Measurements from ENCODE around the gene PSG6. TPM values are rescaled to one million over a fixed set of nuclear protein-coding genes. Genes with fewer than 3 reads are reported as not detected.
"Not testable (repeated sequence)": the region's sequence is repeated elsewhere in the genome, so short reads cannot be mapped to it uniquely, and the experiment has no call there.

Gene PSG6
- total and polyA plus RNA-seq, 2 of the 4 experiments (the other 2 are of a cell fraction), result 0.18 TPM; not detected in 1

DNA sequence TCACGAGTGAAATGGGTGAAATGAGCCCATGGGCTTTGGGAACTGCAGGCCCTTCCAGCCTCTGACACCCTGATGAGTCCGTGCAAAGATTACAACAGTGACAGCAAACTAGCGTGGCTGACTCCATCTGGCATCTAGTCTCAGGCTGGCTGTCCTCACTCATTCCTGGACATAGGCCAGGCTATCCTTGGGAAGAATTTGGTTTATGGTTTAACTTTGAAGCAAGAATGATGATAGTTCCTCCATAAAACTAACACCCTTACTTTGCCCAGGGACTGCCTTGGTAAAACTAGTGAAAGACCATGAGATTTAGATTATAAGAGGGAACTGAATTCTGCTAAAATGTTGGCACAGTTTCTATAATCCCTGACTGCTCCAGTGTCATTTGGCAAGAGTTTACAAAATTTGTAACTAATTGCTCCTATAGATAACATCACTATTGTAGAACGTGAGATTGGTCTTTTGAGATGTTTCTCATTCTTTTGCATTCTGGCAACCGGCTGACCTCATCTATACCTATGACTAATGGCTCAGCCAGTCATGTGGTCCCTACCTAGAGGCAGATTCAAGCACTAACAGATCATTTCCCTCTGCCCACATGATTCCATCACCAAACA, 14.9 kb upstream of the PSG6 start:
- H2AFZ ChIP-seq (replicated peaks; ENCODE audit: low read length, poor library complexity); dilution Hi-C loops (cut with HindIII; ENCODE audit: low sequenced_read_pairs, unreplicated experiment); H3K4me3 ChIP-seq (ENCODE audit: insufficient read depth, low read depth, low read length); H2AK9ac ChIP-seq (replicated peaks; ENCODE audit: low read depth, low read length, poor library complexity); H3K27me3 ChIP-seq (ENCODE audit: control insufficient read depth, insufficient read depth, low read length); H4K20me1 ChIP-seq (ENCODE audit: insufficient read depth, low read length); H3K36me3 ChIP-seq (ENCODE audit: control insufficient read depth, insufficient read depth, low read length); BruUV-seq (replicated peaks); H3K9me3 ChIP-seq (ENCODE audit: control insufficient read depth, insufficient read depth, low read length); POLR2A ChIA-PET (ENCODE audit: unreplicated experiment); H3K79me1 ChIP-seq (ENCODE audit: low read depth in 1 of 2, low read length in 2 of 2): not testable (repeated sequence)
- H3K9me1 ChIP-seq (ENCODE audit: insufficient read depth, low read length), result peaks cover 19% of the 10 kb centered on the region
- in situ Hi-C loops (cut with MboI; ENCODE audit: low sequenced_read_pairs), result loop anchor here (10.0 kb wide), 1 partner anchor 142 kb away; no protein-coding TSS in a partner anchor
- H3K9ac ChIP-seq (ENCODE audit: low read depth, low read length), result peak overlapping the region; percentile 13; the same call in 1 of the 2 replicates
- DNase-seq, result peak; percentile 95
- peak overlapping the region; percentile 98 for H2BK120ac ChIP-seq (ENCODE audit: low read depth, low read length)
- ATAC-seq (ENCODE audit: low read depth), result peak; percentile 73
- H2BK15ac ChIP-seq (ENCODE audit: low read depth, low read length), result peak overlapping the region; percentile 51; the same call in 2 of the 3 replicates
- peaks cover 18% of the 10 kb centered on the region for H3K4me1 ChIP-seq (ENCODE audit: control insufficient read depth, insufficient read depth, low read length)
- peak overlapping the region; percentile 94 for H4K91ac ChIP-seq (ENCODE audit: insufficient read depth, low read depth, low read length)
- peak overlapping the region; percentile 0; the same call in 1 of the 2 replicates for H3K4me2 ChIP-seq (ENCODE audit: low read depth, low read length)
- H3K23ac ChIP-seq (ENCODE audit: low read depth, low read length), result peak overlapping the region; percentile 96
- TF ChIP-seq USF2 (IDR thresholded peaks at IDR 0.05; ENCODE audit: low read depth, low read length) (peak; percentile 77; the same call in 1 of the 2 replicates), BHLHE40 (IDR thresholded peaks at IDR 0.05; ENCODE audit: low read depth, low read length) (peak; percentile 78), CEBPB (IDR thresholded peaks at IDR 0.05; ENCODE audit: low read depth, low read length) (peak; percentile 75), FOS (IDR thresholded peaks at IDR 0.05; ENCODE audit: low read depth, low read length) (0 out of 2 replicates have a peak, but pooled peaks have one; percentile 28)
- peak overlapping the region; percentile 97 for H3K4ac ChIP-seq (ENCODE audit: low read depth, low read length)
- peak overlapping the region; percentile 78; the same call in 1 of the 2 replicates for H3K18ac ChIP-seq (ENCODE audit: low read depth, low read length)
- peak overlapping the region; percentile 76 to 91 for H4K8ac ChIP-seq (ENCODE audit: low read depth in 2 of 2, low read length in 2 of 2)
- H2BK5ac ChIP-seq (ENCODE audit: low read depth, low read length, poor library complexity, severe bottlenecking), result peak overlapping the region; percentile 98
- intact Hi-C loops (cut with micrococcal nuclease), result loop anchor here (1.0 kb wide), 1 partner anchor 99 kb away; no protein-coding TSS in a partner anchor
- H4K5ac ChIP-seq (ENCODE audit: low read depth, low read length), result peak overlapping the region; percentile 40; the same call in 1 of the 2 replicates
- peak overlapping the region; percentile 92 for H2BK20ac ChIP-seq (ENCODE audit: low read depth, low read length)
- H3K56ac ChIP-seq (ENCODE audit: extremely low read depth, insufficient read depth, low read length), result peak overlapping the region; percentile 90
- H3K27ac ChIP-seq (ENCODE audit: insufficient read depth, low read length), result peak overlapping the region; percentile 58
- CTCF ChIA-PET, result interaction anchor here (0.7 kb wide), 1 partner anchor 156 kb away, joined by 3 read pairs; no protein-coding TSS in a partner anchor
- H2AK5ac ChIP-seq (ENCODE audit: low read depth, low read length), result peak overlapping the region; percentile 78
- peak overlapping the region; percentile 87 for H3K14ac ChIP-seq (replicated peaks; ENCODE audit: low read depth, low read length)
- WGBS, 2 experiments (ENCODE audit: extremely low coverage in 2 of 2, insufficient read length in 1 of 2), result no CpG with 5 or more reads among the region's 5 CpGs

Measured in IMR-90 (cell line).